GM19035 (cell line): Measurements from ENCODE around the gene SYNPO2L.
"Not testable (repeated sequence)": the region's sequence is repeated elsewhere in the genome, so short reads cannot be mapped to it uniquely, and the experiment has no call there.

Experiments
- ATAC-seq: cut with Tn5 transposase; IDR thresholded peaks from one replicate; pipeline ENCODE4 v1.9.1; 2021; ENCODE audit not compliant: unreplicated experiment

SYNPO2L gene

DNA sequence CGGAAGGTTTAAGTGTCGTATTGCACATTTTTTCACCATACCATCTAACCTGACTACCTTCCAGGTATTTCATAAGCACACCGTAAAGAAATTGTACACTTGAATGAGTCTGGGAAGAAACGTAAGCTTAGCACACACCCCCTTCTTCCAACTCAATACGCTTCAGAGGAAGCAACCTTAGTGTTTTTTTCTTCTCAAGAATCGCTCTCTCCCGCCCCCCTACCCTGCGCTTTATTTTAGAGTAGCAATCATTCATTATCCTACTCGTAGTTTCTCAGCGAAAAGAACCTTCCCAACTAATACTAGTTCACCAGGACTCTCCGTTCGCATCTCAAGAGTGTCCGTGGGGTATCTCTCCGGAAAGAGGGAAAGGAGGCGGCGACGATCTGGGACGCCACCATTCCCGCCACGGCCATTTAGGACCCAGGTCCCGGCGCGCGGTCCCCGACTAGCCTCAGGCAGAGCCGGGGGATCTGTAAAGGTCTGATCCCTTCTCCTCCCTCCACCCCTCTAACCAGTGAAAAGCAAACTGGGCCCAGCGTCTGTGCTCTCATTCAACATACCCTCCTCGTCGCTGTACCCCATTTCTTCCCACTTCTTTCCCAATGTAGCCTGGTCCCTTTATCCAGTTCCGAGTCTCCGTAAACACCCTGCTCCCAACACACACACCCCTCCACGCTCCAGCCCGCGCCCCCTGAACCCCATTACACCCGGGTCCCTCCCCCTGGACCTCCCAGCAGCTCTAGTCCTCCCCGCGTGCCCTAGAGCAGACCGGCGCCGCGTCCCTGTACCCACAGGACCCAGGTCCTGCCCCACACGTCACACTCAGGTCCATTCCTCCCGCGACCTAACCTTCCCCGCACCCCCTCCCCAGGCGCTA is 30.6 kb downstream of the SYNPO2L start:
- peak; percentile 32 for ATAC-seq

DNA sequence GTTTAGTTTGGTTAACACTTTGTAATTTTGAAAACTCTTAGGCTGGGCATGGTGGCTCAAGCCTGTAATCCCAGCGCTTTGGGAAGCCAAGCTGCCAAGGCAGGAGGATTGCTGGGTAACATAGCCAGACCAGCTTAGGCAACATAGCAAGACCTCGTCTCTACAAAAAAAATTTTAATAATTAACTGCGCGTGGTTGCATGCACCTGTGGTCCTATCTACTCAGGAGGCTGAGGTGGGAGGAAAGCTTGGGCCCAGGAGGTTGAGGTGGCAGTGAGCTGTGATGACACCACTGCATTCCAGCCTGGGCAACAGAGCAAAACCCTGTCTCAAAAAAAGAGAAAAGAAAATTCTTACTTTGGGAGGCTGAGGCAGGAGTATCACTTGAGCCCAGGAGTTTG is 32.8 kb downstream of the SYNPO2L start:
- no peak for ATAC-seq

DNA sequence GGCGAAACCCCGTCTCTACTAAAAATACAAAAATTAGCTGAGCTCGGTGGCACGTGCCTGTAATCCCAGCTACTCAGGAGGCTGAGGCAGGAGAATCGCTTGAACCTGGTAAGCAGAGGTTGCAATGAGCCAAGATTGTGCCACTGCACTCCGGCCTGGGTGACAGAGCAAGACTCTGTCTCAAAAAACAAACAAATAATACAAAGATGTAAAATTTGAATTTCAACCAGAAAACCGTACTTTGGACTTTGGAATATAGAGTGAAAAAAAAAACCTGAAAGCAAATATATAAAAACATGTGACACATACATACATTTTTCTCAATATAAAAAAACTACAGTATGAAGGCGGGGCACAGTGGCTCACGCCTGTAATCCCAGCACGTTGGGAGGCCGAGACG is 34.9 kb downstream of the SYNPO2L start:
- not testable (repeated sequence) for ATAC-seq

- ATAC-seq, result not testable (repeated sequence)
Observed at GRCh38 chr10:73617143-73617542, 38.7 kb downstream of the SYNPO2L start.

DNA sequence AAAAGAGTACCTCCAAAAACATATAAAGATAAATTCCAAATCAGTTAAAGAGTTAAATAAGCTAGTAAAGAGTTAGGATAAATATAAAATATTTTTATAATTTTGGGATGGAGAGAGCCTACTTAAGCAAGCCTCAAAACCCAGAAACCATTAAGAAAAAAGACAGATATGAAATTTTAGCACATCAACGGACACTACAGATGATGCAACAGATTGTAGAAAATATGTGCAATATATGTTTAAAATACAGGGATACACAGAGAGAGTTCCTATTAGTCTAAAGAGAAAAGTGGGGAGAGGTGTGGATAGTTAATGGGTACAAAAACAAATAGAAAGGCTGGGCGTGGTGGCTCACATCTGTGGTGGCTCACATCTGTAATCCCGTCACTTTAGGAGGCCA is 41.1 kb downstream of the SYNPO2L start:
- no peak for ATAC-seq

- ATAC-seq, result no peak
Observed at GRCh38 chr10:73609116-73609515, 46.7 kb downstream of the SYNPO2L start.

DNA sequence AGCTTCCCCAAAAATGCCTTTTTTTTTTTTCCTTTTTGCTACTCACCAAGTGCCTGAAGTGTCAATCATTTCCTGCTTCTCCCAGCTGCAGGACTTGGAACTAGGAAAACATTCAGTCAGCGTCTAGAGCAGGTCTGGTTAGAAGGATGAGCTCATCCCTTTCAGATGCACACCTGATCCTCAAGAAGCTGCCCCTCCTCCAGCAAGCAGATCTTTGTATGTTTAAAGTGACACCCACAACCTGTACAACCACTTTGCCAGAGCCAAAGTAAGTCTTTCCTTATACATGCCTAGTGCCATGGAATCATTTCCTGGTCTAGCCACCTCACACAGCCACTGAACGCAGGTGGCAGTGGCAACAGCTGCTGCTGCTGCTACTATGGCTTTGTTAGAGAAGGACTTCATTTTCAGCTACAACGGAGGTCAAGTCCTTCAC is 54.3 kb downstream of the SYNPO2L start:
- no peak for ATAC-seq

GRCh38 chr10:73597346-73597745 is 58.5 kb downstream of the SYNPO2L start:
- ATAC-seq, result no peak
